CD4-positive, alpha-beta T cell treated with Interleukin-6 at 100 ng/mL for 8 hours (primary cell): ENCODE data around the gene CYP4X1.
"Not testable (repeated sequence)": the region's sequence is repeated elsewhere in the genome, so short reads cannot be mapped to it uniquely, and the experiment has no call there.

Source experiments
- DNase-seq: peaks from one replicate; pipeline ENCODE4 v3.0.0-alpha.2; 2020; ENCODE audit warnings: mixed read lengths, low spot score

The CYP4X1 gene, protein sequence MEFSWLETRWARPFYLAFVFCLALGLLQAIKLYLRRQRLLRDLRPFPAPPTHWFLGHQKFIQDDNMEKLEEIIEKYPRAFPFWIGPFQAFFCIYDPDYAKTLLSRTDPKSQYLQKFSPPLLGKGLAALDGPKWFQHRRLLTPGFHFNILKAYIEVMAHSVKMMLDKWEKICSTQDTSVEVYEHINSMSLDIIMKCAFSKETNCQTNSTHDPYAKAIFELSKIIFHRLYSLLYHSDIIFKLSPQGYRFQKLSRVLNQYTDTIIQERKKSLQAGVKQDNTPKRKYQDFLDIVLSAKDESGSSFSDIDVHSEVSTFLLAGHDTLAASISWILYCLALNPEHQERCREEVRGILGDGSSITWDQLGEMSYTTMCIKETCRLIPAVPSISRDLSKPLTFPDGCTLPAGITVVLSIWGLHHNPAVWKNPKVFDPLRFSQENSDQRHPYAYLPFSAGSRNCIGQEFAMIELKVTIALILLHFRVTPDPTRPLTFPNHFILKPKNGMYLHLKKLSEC

DNA sequence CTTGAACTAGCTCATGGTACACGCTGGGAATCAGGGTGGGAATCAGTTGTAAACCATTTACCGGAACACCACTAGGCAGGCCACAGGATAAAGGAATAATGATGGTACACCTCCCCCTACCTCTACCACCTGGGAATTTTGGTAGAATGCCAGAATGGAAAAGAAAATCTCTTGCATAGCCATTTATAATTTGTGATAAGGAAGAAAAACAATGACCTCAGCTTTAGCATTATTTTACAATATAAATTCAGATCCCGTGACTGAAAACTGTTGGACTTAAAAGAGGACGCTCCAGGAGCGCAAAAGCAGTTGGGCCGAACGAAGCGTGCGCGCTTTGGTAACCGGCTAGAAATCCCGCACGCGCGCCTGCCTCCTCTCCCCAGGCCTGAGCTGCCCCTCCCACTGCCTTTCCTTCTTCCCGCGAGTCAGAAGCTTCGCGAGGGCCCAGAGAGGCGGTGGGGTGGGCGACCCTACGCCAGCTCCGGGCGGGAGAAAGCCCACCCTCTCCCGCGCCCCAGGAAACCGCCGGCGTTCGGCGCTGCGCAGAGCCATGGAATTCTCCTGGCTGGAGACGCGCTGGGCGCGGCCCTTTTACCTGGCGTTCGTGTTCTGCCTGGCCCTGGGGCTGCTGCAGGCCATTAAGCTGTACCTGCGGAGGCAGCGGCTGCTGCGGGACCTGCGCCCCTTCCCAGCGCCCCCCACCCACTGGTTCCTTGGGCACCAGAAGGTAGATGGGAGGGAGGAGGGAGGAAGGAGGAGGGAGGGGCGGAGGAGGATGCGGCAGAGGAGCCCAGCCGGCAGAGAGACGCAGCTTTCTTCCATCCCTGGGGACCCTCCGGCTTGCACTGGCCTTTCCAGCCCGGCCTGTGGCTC is at the start of gene CYP4X1:
TSS of gene CYP4X1 (plus strand) at position 402 of the 873 bp plus-strand sequence. CDS start at position 551, 149 bp downstream.
- DNase-seq: no peak

DNA sequence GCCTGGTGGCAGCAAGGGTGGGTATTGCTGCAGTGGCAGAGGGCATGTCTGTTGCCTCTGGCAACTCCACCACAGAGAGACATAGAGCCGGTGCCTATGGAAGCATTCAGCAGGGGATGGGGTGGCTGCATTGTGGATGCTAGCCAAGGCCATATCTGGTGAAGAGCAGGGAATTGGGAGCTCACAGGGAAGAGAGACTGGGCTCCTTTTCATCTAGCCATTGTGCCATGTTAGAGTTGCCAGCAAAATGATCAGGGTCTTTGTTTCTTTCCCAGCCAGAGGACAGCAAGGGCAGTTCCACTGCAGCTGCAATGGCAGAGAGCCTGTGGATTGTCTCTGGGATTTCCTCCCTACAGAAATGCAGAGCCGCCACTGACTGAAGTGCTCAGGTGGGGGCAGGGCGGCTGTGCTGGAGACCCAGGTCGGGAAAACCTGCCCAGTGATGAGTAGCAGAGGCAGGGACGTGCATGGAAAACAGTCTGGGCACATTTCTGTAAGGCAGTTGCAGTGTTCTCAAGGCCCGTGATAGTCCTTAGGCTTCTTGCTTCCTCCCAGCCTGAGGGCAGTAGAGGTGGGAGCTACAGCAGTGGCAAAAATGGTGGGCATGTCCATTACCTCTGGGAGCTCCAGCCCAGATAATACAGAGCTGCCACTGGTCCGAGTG is 40.2 kb upstream of the CYP4X1 start:
- DNase-seq: no peak

DNA sequence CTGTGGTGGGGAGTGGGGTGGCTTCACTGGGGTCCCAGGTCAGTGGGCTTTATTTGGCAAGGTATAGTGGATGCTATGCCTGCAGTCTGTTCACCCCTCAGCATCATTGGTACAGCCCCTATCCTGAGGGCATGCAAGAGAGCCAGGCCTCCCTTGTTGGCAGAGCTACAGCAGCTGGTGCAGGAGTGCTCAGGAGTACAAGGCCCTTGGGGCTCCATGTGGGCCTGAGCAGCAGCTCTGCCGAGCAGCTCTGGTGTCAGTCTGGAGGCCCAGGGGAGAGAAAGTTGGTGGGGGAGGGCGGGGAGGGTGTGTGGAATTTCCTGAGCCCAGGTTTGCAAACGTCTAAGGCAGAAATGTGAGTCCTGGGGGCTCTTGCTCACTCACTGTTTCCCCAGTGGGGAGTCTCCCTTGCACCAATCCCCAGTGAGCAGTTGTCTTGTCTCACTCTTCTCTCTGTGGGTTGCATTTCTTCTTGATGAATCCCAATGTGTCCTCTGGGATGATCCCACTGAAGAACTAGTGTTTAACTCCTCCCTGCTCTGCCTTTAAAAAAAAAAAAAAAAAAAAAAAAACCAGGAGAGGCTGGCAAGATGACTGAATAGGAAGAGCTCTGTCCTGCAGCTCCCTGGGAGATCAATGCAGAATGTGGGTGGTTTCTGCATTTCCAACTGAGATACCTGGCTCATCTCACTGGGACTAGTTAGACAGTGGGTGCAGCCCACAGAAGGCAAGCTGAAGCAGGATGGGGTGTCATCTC is 39.5 kb upstream of the CYP4X1 start:
- DNase-seq: no peak

DNA sequence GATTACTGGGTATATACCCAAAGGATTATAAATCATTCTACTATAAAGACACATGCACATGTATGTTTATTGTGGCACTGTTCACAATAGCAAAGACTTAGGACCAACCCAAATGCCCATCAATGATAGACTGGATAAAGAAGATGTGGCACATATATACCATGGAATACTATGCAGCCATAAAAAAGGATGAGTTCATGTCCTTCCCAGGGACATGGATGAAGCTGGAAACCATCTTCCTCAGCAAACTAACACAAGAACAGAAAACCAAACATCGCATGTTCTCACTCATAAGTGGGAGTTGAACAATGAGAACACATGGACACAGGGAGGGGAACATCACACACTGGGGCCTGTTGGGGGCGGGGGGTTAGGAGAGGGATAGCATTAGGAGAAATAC is 32.9 kb upstream of the CYP4X1 start:
- DNase-seq: not testable (repeated sequence)

DNA sequence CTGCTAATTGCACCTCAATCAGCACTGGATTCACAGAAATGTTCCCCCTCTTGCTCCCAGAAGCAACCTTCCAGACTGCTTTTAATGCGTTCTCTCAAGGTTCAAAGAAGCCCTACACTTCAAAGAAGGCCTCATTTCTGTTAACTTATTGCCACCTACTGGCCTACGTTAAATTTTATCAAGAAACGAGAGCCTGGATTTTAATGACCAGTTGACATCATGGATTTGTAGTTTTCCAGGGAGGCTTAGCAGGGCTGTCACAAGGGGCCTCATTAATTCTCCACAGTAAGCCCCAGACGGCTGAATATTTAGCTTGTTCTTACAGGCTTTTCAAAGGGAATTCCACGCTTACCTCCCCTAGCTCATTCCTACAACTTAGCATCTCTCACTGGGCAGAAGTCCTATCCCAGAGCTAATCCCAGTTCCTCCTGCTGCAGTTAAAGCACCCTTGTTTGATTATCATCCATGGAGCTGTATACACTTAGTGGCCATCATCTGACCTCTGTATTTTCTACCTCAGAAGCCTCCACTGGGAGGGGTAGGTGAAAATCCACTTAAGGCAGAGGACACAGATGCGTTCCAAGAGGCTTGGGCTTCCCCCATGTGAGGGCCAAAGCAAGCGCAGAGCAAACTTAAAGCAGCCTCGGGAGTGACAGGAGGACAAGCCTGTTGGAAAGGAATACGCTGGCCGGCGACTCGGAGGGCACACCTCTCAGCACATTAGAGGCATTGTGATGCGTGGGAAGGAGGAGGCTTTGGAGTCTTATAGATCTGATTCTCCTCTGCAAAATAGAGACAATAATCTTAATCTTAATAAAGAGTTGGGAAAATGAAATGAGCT is 32.2 kb upstream of the CYP4X1 start:
- DNase-seq: no peak

DNA sequence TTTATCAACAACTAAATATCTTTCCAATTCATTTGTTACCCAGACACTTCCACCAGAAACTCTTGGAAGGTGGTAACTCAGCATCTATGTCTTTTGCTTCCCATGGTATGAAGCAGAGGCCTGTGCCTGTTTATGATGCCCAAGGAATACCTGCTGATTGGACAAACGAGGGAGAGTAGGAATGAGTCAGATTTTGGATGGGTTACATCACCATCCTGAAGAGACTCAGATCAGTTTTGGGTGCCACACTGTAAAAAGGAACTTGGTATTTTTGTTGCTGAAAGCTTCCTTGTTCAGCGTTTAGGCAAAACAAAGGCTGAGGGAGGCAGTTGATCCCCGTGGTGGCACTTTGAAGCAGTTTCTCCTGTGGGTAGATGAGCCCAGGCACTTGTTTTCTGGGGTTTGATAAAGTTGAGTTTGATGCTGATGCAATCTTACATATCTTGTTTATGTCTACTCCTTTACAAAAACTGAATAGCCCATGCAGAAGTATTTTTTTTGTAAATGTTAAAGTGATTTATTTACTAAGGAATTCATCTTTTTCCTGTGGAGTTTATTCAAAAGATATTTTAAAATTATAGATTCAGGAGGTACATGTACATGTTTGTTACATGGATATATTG is 26.7 kb upstream of the CYP4X1 start:
- DNase-seq: no peak

DNA sequence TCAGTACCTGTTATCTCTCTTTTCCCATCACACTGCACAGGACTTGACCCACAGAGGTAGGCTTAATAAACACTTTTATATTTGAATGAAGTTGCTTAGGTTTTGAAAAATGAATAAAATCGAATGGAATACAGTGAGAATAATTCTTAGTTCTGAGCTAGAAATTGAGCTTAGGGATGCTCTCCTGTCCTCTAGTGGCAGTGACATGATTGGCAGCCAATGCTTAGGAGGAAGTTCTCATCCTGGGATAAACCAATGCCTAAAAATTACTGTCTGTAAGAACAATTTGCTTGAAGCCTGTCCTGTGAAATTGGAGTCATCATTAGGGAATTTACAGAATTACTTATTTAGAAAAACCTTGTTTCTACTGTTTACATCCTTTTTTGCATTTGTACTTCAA is 21.3 kb upstream of the CYP4X1 start:
- no peak for DNase-seq

DNA sequence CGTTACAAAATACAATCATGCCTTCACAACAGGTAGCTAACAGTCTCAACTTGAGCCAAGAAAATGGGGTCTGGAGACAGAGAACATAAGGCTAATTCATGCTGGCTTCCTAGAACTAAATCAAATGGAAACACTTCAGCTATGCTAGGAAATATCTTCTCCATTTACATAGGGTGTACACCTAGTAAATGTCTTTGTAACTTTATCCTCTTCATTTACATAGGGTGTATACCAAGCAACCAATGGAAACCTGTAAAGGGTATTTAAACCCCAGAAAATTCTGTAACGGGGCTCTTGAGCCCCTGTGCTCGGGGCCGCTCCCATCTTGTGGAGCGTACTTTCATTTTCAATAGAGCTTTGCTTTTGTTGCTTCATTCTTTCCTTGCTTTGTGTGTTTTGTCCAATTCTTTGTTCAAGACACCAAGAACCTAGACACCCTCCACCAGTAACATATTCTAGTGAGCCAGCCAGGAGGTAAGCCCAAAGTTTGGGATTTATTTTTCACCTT is 19.5 kb upstream of the CYP4X1 start:
- no peak for DNase-seq

DNA sequence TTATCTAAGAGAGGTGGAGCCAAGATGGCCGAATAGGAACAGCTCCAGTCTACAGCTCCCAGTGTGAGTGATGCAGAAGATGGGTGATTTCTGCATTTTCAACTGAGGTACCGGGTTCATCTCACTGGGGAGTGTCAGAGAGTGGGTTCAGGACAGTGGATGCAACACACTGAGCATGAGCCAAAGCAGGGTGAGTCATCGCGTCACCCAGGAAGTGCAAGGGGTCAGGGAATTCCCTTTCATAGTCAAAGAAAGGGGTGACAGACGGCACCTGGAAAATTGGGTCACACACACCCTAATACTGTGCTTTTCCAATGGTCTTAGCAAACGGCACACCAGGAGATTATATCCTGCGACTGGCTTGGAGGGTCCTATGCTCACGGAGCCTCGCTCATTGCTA is 17.0 kb upstream of the CYP4X1 start:
- DNase-seq: not testable (repeated sequence)

DNA sequence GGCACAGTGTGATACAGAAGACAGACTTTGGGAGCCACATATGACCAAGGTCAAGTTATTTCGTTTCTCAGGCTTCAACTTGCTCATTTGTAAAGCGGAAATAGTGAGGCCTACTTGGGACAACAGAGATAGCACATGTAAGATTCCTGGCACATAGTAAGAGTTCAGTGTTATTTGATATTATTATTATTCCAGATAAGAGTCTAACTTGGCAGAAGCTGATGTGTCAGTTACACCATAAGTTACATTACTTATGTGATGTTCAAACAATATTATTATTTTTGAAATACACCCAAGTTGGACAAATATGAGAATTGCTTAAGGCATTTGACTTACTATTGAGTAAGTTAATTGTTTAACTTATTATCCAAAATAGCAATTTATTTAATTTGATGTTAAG is 10.2 kb upstream of the CYP4X1 start:
- no peak for DNase-seq

DNA sequence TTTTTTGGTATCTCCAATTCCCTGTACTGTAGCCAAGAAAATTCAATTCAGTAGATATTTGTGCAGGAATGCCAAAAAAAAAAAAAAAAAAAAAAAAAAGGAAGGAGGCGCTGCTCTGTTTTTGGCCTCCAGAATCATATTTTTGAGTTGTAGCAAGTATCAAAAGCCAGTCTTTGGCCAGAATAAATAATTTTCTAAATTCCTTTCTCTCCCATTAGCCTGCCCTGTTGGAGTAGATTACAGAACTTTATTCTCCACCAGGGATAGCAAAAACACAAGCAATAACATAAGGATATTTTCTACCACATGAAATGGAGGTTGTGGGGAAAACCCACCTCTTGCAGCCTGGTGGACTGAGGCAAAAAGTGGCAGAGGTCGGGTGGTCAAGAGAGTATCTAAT is 2.4 kb upstream of the CYP4X1 start:
- DNase-seq: no peak

DNA sequence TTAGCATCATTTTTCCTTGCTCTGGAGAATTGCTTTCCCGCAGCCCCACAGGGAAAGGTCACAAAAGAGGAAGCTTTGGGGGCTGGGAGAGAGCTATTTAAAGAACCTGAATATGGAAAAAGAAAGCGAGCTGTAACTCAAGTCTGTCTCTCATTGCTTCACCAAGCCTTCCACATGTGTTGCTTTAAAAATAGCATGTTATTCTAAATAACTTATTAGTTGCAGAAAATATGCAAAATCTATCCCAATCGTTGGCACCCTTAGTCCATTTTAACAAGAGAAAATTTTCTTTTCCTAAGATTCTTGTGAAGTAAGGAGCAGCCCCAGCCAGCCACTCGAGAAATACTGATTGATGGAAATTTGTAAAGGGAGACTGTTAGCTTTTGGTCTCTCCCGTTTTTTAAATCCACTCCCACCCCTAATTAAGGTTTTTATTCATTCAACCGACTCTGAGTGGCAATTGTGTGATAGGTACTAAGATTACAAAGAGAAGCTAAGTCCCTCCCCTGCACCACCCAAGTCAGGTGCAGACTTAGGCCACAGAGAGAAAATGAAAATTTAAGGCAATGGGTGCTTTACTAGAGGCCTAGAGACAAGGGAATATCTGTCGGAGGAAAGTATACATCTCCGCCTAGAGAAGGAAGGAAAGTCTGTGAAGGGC is 802 bp downstream of the CYP4X1 start:
- no peak for DNase-seq

DNA sequence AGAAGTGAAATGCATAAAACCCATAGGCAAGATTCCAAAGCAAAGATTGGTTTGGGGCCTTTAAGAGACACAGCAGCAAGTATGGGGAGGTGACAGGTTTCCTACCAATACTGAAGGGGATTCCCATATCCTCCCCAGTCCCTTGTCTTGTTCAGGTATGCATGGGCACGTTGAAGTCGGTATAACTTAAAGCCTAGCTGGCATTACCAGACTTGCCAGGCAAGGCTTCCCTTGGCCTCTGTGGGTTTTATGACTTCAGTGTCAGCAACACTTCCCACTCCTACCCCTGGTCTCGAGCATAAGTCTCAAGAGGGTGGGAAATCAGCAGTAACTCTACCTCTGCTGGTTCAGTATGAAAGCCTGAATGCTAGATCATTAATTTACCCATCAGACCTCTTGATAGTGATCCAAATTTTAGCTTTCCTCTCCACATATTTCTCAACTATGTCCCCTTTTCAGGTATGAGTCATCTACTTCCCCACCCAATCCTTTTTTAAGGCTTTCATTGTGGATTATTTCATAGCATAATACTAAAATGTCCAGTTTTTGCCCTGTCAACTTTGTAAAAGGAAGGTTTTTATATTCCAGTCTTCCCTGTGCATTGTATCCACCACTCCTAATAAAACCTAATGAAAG is 6.8 kb downstream of the CYP4X1 start:
- DNase-seq: no peak

DNA sequence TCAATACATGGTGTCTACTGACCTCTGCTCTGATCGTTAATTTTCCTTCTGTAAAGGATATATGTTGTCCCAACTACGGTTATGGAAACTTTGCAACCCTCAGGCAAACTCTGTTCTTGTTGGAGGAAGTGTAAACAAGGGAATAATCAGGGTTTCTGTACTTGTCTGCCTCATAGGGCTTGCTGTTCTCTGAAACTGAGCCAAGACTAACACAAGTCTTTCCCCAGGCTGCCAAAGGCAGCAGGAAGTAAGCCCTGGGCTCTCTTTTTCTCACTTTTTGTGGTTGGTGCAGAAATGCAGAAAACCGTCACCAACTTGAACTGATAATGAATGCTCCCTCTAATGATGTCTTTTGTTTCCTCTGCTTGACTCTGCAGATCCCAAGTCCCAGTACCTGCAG is 7.6 kb downstream of the CYP4X1 start:
- DNase-seq: no peak

DNA sequence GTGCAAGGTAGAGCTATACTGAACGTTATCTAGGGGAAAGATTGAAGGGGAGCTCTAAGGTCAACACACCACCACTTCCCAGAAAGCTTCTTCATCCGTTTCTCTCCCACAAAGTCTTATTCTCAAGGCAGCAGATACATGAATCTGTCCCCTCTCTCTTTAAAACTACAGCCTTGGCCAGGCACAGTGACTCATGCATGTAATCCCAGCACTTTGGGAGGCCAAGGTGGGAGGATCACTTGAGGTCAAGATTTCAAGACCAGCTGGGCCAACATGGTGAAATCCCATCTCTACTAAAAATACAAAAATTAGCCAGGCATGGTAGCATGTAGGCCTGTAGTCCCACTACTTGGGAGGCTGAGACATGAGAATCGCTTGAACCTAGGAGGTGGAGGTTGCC is 8.1 kb downstream of the CYP4X1 start:
- DNase-seq: no peak

DNA sequence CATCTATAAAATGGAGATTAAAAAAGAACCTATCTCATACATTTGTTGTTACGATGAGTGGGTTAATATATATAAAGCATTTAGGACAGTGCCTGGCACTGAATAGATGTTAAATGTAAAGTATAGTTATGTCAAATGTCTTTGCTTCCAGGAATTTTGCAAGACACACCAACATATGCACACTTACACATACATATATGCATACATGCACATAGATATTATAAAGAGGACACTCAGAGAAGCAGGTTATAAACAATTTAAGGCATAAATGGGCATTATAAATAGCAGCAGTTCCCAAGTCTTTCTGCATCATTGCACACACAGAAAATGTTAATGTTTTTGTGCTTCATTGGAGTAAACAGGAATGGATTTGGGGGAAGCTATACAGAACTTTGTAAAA is 13.3 kb downstream of the CYP4X1 start:
- DNase-seq: no peak

DNA sequence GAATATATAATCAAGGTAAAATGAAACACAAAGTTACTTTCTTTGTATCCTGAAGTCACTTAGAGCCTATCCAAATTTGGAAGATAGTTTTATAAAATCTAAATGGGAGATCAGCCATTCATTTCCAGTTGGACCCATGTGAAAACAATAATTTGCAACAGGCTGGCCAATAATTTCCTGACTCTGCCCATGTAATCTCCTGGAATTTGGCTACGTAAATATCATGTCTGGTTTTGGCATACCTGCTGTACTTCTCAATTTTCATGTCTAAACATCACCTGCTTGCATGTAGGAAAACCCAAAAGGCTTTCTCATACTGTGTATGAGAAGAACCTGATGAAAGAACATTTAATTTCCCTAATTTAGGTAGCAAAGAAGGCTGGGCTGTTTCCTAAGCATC is 35.9 kb downstream of the CYP4X1 start:
- no peak for DNase-seq

DNA sequence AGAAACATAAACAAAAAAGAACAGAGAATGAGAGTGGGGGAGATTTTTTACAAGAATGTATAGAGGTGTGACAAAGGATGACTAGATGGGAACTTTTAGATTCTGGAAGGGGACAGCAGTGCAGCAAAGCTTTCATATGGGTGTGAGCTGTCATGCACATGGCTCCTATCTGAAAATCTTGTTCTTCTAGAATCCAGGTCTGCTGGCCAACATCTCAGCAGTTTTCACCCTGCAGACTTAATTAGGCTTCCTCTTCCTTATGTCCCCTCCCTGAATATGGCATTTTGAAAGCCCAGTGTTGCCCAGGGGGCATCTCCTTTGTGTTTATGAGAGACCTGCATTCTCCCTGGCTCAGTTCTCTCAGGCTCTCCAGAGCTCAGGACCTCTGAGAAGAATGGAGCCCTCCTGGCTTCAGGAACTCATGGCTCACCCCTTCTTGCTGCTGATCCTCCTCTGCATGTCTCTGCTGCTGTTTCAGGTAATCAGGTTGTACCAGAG is 43.7 kb downstream of the CYP4X1 start, which contains the start of gene CYP4Z1:
TSS of gene CYP4Z1 (plus strand) at position 135 of the 498 bp plus-strand sequence. CDS start at position 395, 260 bp downstream.
- no peak for DNase-seq

DNA sequence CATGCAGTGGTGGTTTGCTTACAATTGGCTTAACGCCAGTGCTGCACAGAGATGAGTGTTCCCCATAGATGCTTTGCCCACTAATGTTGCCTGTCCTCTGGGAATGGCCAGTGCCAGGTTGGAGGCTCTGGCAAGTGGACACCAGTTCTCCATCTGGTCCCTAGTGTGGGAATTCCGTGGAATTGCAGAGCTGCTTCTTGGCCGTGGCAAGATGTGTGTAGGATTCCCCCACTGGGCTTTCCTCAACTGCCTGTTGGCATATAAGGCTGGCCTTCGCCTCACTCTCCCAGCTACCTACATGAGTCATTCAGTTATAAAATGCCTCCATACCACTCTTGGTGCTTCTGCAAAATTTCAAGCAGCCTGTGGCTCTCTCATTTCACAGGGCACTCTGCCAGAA is 45.6 kb downstream of the CYP4X1 start:
- not testable (repeated sequence) for DNase-seq
